CD1c-positive myeloid dendritic cell (primary cell): ENCODE results near the gene BASP1.
"Not testable (repeated sequence)": the region's sequence is repeated elsewhere in the genome, so short reads cannot be mapped to it uniquely, and the experiment has no call there.

Experiments
- DNase-seq: peaks from one replicate; pipeline ENCODE4 v3.0.0-alpha.2; 2016; ENCODE audit errors: extremely low spot score

The BASP1 gene

GRCh38 chr5:17255471-17256021 lies 38.1 kb downstream of the BASP1 start:
- DNase-seq = peak; percentile 87

GRCh38 chr5:17256171-17256570 lies 38.7 kb downstream of the BASP1 start:
- DNase-seq = no peak

GRCh38 chr5:17256839-17257238 lies 39.4 kb downstream of the BASP1 start:
- no peak for DNase-seq

- no peak for DNase-seq
Observed at GRCh38 chr5:17257705-17258273, 40.4 kb downstream of the BASP1 start.

GRCh38 chr5:17258431-17258830 lies 41.0 kb downstream of the BASP1 start:
- no peak for DNase-seq

- not testable (repeated sequence) for DNase-seq
Observed at GRCh38 chr5:17259012-17259411, 41.6 kb downstream of the BASP1 start.

- DNase-seq = no peak
Observed at GRCh38 chr5:17259630-17260257, 42.3 kb downstream of the BASP1 start.

GRCh38 chr5:17260549-17260948 lies 43.1 kb downstream of the BASP1 start:
- no peak for DNase-seq

GRCh38 chr5:17261075-17261474 lies 43.6 kb downstream of the BASP1 start:
- no peak for DNase-seq

- no peak for DNase-seq
Observed at GRCh38 chr5:17265041-17265440, 47.6 kb downstream of the BASP1 start.

GRCh38 chr5:17267106-17267505 lies 49.7 kb downstream of the BASP1 start:
- no peak for DNase-seq

GRCh38 chr5:17269201-17269600 lies 51.8 kb downstream of the BASP1 start:
- DNase-seq = no peak

GRCh38 chr5:17272111-17272510 lies 54.7 kb downstream of the BASP1 start:
- DNase-seq = no peak

GRCh38 chr5:17275289-17276158 lies 58.1 kb downstream of the BASP1 start:
- no peak for DNase-seq

- no peak for DNase-seq
Observed at GRCh38 chr5:17276445-17276844, 59.0 kb downstream of the BASP1 start.

- no peak for DNase-seq
Observed at GRCh38 chr5:17277907-17278306, 60.5 kb downstream of the BASP1 start.

GRCh38 chr5:17278931-17279330 lies 61.5 kb downstream of the BASP1 start:
- no peak for DNase-seq

- no peak for DNase-seq
Observed at GRCh38 chr5:17279487-17279886, 62.1 kb downstream of the BASP1 start.

GRCh38 chr5:17282283-17283120 lies 65.1 kb downstream of the BASP1 start:
- DNase-seq = peak; percentile 5

- no peak for DNase-seq
Observed at GRCh38 chr5:17283121-17283415, 65.6 kb downstream of the BASP1 start.

- no peak for DNase-seq
Observed at GRCh38 chr5:17287501-17288155, 70.2 kb downstream of the BASP1 start.
